COR-L47 (cell line): ENCODE measurements around the gene COL18A1.

Experiments used
- DNase-seq: peaks from one replicate; lab custom pipeline; 2025; lab: John Stamatoyannopoulos, UW

COL18A1 gene

GRCh38 chr21:45468971-45469272, 64.0 kb downstream of the COL18A1 start:
- no peak for DNase-seq

DNA sequence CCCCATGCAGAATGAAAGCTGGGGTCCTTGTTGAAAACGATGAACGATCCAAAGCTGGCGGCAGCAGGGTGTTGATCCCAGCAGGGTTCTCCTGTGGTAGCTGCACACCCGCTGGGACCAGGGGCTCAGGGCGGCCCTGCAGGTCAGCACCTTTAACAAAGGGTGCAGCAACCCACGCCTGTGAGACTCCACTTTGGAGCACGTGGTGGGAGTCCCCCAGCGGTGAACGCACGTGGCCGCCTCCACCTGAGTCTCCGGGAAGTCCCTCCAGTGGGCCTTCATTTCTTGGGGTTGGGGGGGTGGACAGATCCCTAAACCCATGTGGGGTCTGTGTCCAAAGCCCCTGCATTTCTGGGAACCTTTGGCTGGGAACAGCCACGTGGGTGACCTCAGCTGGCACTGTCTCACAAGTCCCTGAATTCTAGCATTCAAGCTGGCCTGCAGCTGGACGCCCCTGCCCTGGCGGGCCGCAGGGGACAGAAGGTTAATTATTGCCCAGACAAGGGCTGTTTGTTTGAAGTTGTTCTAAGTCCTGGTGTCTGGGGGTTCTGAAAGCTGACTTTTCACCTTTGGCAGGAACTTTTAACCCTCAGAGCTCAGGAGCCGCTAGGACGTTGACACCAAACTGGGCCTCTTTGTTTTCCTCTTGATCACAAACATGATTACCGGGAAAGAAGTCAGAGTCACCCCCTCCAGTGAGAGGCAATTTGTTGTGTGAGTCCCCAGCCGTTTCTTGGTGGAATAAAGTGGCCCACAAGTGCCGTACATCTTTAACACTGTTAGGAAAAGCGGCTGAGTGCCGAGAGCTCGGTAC, 64.5 kb downstream of the COL18A1 start:
- DNase-seq = no peak

- DNase-seq = no peak
These were observed 65.1 kb downstream of the COL18A1 start for GRCh38 chr21:45470087-45470515.

DNA sequence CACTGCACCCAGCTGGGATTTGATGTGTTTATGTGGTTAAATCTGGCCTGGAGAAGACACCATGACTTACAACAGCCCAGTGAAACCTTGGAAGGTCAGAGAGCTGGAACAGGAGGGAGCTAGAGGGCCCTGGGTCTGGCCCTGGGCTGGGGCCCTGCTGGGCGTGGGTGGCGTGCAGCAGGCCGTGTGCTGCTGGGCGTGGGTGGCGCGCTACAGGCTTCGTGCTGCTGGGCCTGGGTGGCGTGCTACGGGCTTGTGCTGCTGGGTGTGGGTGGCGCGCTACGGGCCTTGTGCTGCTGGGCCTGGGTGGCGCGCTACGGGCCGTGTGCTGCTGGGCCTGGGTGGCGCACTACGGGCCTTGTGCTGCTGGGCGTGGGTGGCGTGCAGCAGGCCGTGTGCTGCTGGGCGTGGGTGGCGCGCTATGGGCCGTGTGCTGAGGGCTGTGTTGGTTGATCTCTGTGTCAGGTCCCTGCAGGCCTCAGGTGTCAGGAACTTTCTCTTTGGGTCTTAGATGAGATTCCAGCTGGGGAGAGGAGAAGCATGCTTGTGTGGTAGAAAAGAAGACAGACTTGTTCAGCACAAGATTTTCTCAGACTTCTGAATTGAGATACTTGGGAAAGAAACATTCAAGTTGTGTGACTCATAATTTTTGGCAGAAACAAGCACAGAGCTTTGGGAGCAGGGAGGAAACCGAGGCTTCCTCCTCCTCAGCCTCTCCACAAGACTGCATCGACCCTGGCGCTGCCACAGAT, 66.0 kb downstream of the COL18A1 start:
- no peak for DNase-seq

- no peak for DNase-seq
These were observed 66.7 kb downstream of the COL18A1 start for GRCh38 chr21:45471525-45472221.

- DNase-seq = no peak
These were observed 67.7 kb downstream of the COL18A1 start for GRCh38 chr21:45472445-45473365.

- DNase-seq = no peak
These were observed 68.7 kb downstream of the COL18A1 start for GRCh38 chr21:45473496-45474322.

DNA sequence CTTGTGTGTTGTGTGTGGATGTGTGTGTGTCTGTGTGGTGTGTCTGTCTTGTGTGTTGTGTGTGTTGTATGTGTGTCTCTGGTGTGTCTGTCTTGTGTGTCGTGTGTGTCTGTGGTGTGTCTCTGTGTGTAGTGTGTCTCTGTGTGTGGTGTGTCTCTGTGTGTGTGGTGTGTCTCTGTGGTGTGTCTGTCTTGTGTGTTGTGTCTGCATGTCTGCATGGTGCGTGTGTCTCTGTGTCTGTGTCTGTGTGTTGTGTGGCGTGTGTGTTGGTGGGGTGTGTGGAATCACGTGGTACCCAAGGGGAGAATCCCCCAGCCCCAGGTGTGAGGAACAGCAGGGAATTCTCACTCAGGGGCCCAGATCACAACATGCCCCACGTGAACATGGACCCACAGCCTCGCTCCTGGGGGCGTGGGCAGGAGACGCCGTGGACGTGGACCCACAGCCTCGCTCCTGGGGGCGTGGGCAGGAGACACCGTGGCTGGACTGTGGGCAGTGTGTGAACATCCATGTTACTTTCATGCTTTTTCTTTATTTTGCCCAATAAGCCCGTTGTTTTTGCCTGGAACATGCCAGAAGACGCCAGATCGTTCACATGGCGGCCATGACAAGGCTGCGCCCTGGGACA, 69.5 kb downstream of the COL18A1 start:
- no peak for DNase-seq

GRCh38 chr21:45475004-45475685, 70.2 kb downstream of the COL18A1 start:
- DNase-seq = no peak

DNA sequence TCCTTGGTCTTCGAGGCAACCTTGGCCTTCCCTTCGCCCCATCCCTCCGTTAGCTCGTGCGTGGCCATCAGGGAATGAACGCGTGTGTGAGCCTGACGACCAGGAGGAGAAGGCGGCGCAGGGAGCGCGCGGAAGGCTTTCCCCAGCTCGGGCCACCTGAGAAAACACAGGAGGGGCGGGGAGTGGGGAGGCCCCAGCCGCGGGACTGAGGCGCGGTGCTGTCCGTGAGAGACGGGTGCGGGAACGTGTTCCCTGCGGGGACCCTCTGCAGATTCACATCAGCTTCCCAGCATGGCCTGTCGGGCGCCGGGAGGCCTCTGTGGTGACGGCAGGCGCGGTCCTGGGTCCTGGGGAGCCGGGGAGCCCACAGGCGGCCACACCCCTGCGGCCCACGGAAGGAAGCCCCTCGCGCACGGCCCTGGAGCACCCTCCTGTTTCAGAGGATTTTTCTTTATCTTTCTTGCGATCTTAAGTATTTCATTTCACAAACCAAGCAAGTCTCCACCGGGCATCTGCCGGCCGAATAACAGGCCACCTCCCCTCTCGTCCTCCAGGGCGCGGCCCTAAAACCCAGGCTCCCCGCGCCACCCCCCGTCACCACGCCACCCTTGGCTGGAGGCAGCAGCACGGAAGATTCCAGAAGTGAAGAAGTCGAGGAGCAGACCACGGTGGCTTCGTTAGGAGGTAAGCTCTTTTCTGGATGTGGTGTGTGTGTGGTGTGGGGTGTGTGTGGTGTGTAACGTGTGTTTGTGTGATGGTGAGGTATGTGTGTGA, 71.0 kb downstream of the COL18A1 start:
- DNase-seq = no peak

DNA sequence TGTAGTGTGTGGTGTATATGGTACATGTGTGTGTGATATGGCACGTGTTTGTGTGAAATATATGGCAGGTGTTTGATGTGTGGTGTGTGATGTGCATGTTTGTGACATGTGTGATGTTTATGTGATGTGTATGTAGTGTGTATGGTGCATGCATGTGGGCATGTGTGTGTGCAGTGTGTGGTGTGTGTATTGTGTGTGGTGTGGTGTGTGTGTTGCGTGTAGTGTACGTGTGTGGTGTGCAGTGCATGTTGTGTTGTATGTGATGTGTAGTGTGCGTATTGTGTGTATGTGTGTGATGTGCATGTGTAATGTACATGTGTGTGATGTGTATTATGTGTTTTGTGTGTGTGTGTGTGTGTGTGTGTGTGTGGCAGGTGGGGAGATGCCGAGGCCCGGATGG, 71.6 kb downstream of the COL18A1 start:
- no peak for DNase-seq

DNA sequence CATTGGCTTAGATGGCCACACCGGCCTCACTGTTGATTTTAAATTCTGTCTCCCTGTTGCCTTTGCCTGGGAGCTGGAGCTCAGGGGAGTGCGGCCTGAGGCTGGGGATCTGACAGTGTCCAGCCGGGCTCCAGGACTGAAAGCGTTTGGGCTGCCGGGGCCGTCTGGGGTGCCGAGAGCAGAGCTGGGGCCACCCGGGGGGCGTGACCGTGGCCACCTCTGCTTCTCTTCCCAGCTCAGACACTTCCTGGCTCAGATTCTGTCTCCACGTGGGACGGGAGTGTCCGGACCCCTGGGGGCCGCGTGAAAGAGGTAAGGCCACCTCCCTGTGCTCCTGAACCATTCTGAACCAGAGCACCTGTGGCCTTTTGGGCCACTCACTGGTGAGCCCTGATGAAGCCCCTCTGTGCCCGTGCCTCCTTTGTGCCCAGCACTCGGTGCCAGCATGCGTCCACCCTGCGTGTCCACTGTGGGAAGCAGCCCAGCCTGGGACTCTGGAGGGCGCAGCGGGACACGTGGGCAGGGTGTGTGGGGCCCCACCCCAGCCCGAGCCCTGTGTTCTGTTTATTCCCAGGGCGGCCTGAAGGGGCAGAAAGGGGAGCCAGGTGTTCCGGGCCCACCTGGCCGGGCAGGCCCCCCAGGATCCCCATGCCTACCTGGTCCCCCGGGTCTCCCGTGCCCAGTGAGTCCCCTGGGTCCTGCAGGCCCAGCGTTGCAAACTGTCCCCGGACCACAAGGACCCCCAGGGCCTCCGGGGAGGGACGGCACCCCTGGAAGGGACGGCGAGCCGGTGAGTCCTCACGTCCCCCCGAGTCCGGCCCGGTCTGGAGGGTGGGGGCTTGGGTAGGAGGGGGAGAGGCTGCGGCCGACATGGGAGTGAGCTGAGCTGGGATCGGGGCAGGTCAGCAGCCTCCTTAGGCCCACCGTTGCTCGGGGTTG, 72.5 kb downstream of the COL18A1 start:
- DNase-seq = no peak

DNA sequence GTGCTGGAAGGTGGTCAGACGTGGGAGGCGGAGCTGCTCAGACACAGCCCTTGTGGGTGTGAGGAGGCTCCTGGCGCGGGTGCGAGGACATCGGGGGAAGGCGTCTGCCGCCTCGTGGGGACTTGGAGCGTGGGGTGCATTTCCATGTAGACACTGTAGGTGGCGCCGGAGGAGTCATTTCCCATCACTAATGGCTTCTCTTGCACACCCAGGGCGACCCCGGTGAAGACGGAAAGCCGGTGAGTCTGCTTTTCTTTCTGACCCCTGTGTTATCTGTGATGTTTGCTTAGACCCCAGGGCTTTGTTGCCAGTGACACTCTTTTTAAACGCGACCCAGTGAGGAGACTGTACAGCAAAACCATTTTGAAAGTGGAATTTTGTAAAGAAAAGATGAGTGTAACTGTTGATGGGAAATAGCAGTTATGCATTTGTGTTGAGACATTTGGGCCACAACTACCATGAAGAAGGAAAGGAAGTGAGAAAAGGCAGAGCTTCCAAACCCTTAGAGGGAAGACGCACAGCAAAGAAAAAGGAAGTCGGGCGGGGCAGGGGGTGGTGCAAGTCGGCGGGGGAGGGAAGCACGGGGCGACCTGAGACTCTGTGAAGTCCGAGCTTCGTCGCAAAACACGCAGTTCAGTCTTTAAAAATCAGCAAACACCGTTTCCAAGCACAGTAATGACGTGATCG, 73.3 kb downstream of the COL18A1 start:
- peak; percentile 55 for DNase-seq

GRCh38 chr21:45478816-45479669, 74.1 kb downstream of the COL18A1 start:
- no peak for DNase-seq

DNA sequence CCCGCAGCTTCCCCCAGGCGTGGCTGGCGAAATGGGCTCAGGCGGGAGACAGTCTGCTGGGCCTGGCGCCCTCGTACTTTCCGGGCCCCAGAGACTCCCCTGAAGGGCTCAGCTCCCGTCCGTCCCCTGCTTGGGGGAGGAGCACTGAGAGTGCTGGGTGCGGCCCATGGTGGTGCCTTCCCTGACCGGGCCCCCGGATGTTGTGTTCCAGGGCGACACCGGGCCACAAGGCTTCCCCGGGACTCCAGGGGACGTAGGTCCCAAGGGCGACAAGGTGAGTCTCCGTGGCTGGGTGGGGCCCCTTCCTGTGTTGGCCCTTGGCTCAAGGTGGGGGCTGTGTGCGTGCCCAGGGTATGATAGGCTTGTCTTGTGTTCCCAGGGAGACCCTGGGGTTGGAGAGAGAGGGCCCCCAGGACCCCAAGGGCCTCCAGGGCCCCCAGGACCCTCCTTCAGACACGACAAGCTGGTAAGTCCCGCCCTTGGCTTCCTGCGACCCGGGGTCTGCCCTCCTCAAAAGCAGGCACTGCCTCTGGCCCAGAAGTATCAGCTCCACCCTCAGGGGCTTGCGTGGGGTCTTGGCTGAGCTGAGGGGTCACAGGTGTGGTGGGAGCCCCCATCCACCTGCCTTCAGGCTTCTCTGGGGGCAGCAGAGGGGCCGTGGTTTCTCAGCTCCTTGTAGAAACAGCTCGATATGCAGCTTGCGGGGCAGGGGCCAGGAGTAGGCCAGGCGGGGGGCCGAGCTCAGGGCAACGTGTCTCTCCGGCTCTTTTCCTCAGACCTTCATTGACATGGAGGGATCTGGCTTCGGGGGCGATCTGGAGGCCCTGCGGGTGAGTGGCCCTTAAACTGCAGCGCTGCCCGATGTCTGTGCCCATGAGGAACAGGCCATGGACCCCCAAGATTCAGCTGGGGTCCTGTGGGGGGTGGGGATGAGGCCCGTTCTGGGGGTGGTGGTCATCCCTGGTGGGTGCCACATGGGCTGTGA, 75.0 kb downstream of the COL18A1 start:
- DNase-seq = no peak
